GM20000 (cell line): ENCODE data around the gene COL23A1.

Source experiments
- DNase-seq: peaks from one replicate; pipeline ENCODE4 v3.0.0; 2012; ENCODE audit warnings: low spot score
- CTCF ChIP-seq: IDR thresholded peaks from 2 replicates; pipeline ENCODE4 v1.5.1; 2012; ENCODE audit warnings: mild to moderate bottlenecking, control low read depth; ENCODE audit errors: extremely low read depth, missing control alignments

COL23A1 gene

DNA sequence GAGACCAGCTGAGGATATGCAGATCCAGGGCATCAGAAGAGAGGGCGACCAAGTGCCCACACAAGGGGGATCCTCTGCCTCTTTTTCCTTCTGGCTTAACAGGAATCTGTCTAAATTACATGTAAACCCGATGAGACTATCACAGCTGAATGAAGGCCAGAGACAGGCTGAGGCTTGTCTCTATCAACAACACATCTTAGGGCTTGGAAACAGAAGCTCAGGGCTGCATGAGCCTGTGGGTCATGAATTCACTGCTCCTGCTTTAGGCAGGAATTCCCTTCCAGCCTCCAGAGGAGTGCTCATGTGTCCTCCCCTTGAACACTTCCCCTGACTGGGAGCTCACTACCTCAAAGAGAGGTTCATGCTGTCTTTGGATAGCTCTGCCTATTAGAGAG lies 251.4 kb downstream of the COL23A1 start:
- no peak for DNase-seq
- TF ChIP-seq CTCF, result no peak

DNA sequence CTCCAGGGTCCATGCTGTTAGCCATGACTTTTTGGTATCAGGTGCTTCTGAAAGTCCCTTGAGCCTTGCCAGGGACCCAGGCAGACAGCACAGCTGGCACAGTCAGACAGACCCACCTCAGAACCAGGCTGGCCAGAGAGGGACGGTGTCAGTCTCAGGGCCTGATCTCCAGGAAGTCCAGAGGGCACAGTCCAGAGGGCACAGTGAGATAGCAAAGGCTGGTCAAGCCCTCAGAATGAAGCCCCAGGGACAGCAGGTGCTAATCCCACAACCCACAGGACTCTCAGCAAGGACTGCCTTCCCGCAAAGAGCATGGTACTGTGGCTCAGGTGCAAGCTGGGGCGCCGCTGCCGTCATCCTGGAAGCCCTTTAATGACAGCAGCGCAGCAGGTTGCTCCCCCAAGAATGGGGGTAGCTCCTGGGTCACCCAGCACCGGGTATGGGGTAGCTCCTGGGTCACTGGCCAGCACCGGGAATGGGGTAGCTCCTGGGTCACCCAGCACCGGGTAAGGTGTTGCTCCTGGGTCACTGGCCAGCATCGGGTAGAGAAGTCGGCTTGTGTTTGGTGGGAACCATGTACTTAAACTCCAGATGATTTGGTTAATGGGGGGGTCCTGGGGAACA lies 252.0 kb downstream of the COL23A1 start:
- TF ChIP-seq CTCF, result no peak
- no peak for DNase-seq

GRCh38 chr5:178337334-178337741 lies 252.9 kb downstream of the COL23A1 start:
- no peak for DNase-seq

GRCh38 chr5:178336889-178337288 lies 253.3 kb downstream of the COL23A1 start:
- no peak for TF ChIP-seq CTCF
- no peak for DNase-seq

More at GRCh38 chr5:178337334-178337741, 252.9 kb downstream of the COL23A1 start:
- no peak for TF ChIP-seq CTCF

GRCh38 chr5:178335302-178336030 lies 254.7 kb downstream of the COL23A1 start:
- DNase-seq, result no peak

GRCh38 chr5:178334861-178335260 lies 255.3 kb downstream of the COL23A1 start:
- DNase-seq, result no peak
- TF ChIP-seq CTCF, result no peak

More at GRCh38 chr5:178335302-178336030, 254.7 kb downstream of the COL23A1 start:
- TF ChIP-seq CTCF, result no peak

DNA sequence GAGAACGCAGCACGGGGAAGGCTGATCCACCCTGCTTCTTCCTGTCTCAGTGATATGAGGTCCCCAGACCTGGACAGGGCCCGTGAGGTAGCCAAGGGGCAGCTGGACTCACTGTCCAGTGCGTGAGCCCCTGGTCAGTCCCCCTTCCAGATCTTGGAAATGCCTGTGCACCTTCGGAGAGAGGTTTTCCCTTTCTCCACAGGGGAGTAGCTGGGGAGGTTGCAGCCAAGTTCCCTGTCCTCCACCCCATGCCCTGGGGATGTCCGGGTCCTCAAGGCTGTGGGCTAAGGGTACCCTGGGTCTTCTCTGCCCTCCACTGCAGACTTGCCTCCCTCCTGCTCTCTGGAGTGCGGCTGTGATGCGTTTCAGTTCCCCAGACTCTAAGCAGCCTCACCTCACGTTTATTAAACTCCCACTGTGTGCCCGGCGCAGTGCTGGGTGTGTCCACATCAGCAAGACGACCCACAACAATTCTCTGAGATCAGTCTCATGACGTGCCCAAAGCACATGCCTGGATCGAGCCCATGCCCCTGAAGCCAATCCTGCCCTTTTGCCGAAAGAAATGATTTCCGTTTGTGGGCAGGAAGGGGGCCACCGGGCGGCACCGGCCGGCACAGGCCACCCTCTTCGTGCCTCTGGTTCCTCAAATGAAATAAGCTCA lies 256.2 kb downstream of the COL23A1 start:
- DNase-seq, result no peak
- TF ChIP-seq CTCF, result no peak
